Measurements from ENCODE around the gene SPACA7.

Gene SPACA7

GRCh38 chr13:112434032-112434431, 57.9 kb downstream of the SPACA7 start:
- no peak for TF ChIP-seq ESRRG (CRISPR knock-in tag; IDR thresholded peaks at IDR 0.05)
- no peak for TF ChIP-seq ZFP3 (CRISPR knock-in tag; IDR thresholded peaks at IDR 0.05)
- no peak for TF ChIP-seq GLIS3 (CRISPR knock-in tag; IDR thresholded peaks at IDR 0.05)
- no peak for TF ChIP-seq TSHZ2 (CRISPR knock-in tag; IDR thresholded peaks at IDR 0.05)
- no peak for TF ChIP-seq OSR1 (CRISPR knock-in tag; IDR thresholded peaks at IDR 0.05)
- TF ChIP-seq CSRNP3 (CRISPR knock-in tag; IDR thresholded peaks at IDR 0.05) = no peak
- TF ChIP-seq CREB5 (CRISPR knock-in tag; IDR thresholded peaks at IDR 0.05; ENCODE audit: low read depth) = no peak
- no peak for TF ChIP-seq ZNF8 (CRISPR knock-in tag; IDR thresholded peaks at IDR 0.05)
- no peak for TF ChIP-seq BACH2 (CRISPR knock-in tag; IDR thresholded peaks at IDR 0.05; ENCODE audit: borderline replicate concordance)
- no peak for TF ChIP-seq ZFP30 (CRISPR knock-in tag; IDR thresholded peaks at IDR 0.05)
- TF ChIP-seq ISL1 (CRISPR knock-in tag; IDR thresholded peaks at IDR 0.05) = no peak
- TF ChIP-seq POU6F1 (CRISPR knock-in tag; IDR thresholded peaks at IDR 0.05; ENCODE audit: borderline replicate concordance, low read depth) = no peak
- TF ChIP-seq TOX (CRISPR knock-in tag; IDR thresholded peaks at IDR 0.05; ENCODE audit: borderline replicate concordance) = no peak
- TF ChIP-seq ZNF70 (CRISPR knock-in tag; IDR thresholded peaks at IDR 0.05) = no peak
- TF ChIP-seq SNAI2 (CRISPR knock-in tag; IDR thresholded peaks at IDR 0.05) = no peak
- no peak for TF ChIP-seq RARB (CRISPR knock-in tag; IDR thresholded peaks at IDR 0.05)
- TF ChIP-seq CSDC2 (CRISPR knock-in tag; IDR thresholded peaks at IDR 0.05) = no peak
- TF ChIP-seq ZNF565 (CRISPR knock-in tag; conservative IDR thresholded peaks at IDR 0.05; ENCODE audit: low read depth) = no peak
- TF ChIP-seq PATZ1 (CRISPR knock-in tag; IDR thresholded peaks at IDR 0.05; ENCODE audit: borderline replicate concordance) = no peak
- no peak for ATAC-seq

GRCh38 chr13:112434937-112435523, 58.9 kb downstream of the SPACA7 start:
- no peak for TF ChIP-seq ESRRG (CRISPR knock-in tag; IDR thresholded peaks at IDR 0.05)
- TF ChIP-seq ZFP30 (CRISPR knock-in tag; IDR thresholded peaks at IDR 0.05) = no peak
- TF ChIP-seq TSHZ2 (CRISPR knock-in tag; IDR thresholded peaks at IDR 0.05) = no peak
- TF ChIP-seq CREB5 (CRISPR knock-in tag; IDR thresholded peaks at IDR 0.05; ENCODE audit: low read depth) = no peak
- no peak for ATAC-seq

All from SK-N-SH treated with all-trans-retinoic acid at 6 μM for 48 hours (cell line).